WTC11 (cell line): ENCODE measurements around the gene PDE8A. TPM values are rescaled to one million over a fixed set of nuclear protein-coding genes. Genes with fewer than 3 reads are reported as not detected.

Experiments used
- ATAC-seq: fragments of 200-7000 bp; cut with Tn5 transposase; 2 replicates; pipeline ENCODE4 v1.10.0; 2021; ENCODE audit warnings: mild to moderate bottlenecking, moderate library complexity
- CTCF ChIA-PET: fragments of 300-600 bp; sonication (Branson Sonifier 250); formaldehyde crosslinking; loops from one replicate; lab custom pipeline; 2021; ENCODE audit warnings: antibody characterized with exemption; lab: Charles Lee
- POLR2A ChIA-PET: fragments of 350-600 bp; sonication (Branson Sonifier 250); formaldehyde crosslinking; loops from one replicate; lab custom pipeline; 2021; ENCODE audit warnings: antibody characterized with exemption; lab: Charles Lee
- DNase-seq: peaks from one replicate; pipeline ENCODE4 v3.0.0; 2021; ENCODE audit warnings: low spot score
- H3K27ac Mint-ChIP-seq: 2 replicates; pipeline ENCODE4 v1.8.0; 2021; ENCODE audit warnings: mixed read lengths
- H3K27me3 Mint-ChIP-seq: 2 replicates; pipeline ENCODE4 v1.8.0; 2021; ENCODE audit warnings: low read depth, mild to moderate bottlenecking, moderate library complexity, mixed read lengths
- H3K36me3 Mint-ChIP-seq: 2 replicates; pipeline ENCODE4 v1.8.0; 2021; ENCODE audit warnings: mixed read lengths
- H3K4me1 Mint-ChIP-seq: 2 replicates; pipeline ENCODE4 v1.8.0; 2022; ENCODE audit warnings: mixed read lengths
- H3K4me3 Mint-ChIP-seq: 2 replicates; pipeline ENCODE4 v1.8.0; 2021; ENCODE audit warnings: mild to moderate bottlenecking, moderate library complexity, mixed read lengths
- H3K9me3 Mint-ChIP-seq: 2 replicates; pipeline ENCODE4 v1.8.0; 2021; ENCODE audit warnings: mixed read lengths
- AFF4 ChIP-seq: sonication (generic); formaldehyde crosslinking; IDR thresholded peaks from 2 replicates; pipeline ENCODE4 v1.8.1; 2023; ENCODE audit warnings: mild to moderate bottlenecking, missing genetic modification reagents, borderline replicate concordance
- ATF1 ChIP-seq: sonication (generic); formaldehyde crosslinking; IDR thresholded peaks from 2 replicates; pipeline ENCODE4 v1.8.1; 2023; ENCODE audit warnings: mild to moderate bottlenecking, moderate library complexity, missing genetic modification reagents
- ATF3 ChIP-seq: sonication (generic); formaldehyde crosslinking; conservative IDR thresholded peaks from 2 replicates; pipeline ENCODE4 v1.8.1; 2022; ENCODE audit warnings: mild to moderate bottlenecking, missing genetic modification reagents
- CBFB ChIP-seq: sonication (generic); formaldehyde crosslinking; IDR thresholded peaks from 2 replicates; pipeline ENCODE4 v1.8.1; 2022; ENCODE audit warnings: mild to moderate bottlenecking, low read depth, missing genetic modification reagents
- ETV6 ChIP-seq: sonication (generic); formaldehyde crosslinking; IDR thresholded peaks from 2 replicates; pipeline ENCODE4 v1.8.1; 2022; ENCODE audit warnings: mild to moderate bottlenecking, missing genetic modification reagents
- FOXP4 ChIP-seq: sonication (generic); formaldehyde crosslinking; IDR thresholded peaks from 2 replicates; pipeline ENCODE4 v1.8.0; 2022; ENCODE audit warnings: mild to moderate bottlenecking, missing genetic modification reagents
- GRHL2 ChIP-seq: fragments of 250-450 bp; sonication (Bioruptor Pico); IDR thresholded peaks from 2 replicates; pipeline ENCODE4 v1.8.0; 2022; ENCODE audit warnings: mild to moderate bottlenecking, moderate library complexity; ENCODE audit not compliant: insufficient replicate concordance, severe bottlenecking
- JUN ChIP-seq: sonication (generic); formaldehyde crosslinking; IDR thresholded peaks from 2 replicates; pipeline ENCODE4 v1.8.0; 2023; ENCODE audit warnings: mild to moderate bottlenecking, missing genetic modification reagents
- MAX ChIP-seq: sonication (generic); formaldehyde crosslinking; IDR thresholded peaks from 2 replicates; pipeline ENCODE4 v1.8.0; 2022; ENCODE audit warnings: mild to moderate bottlenecking, missing genetic modification reagents
- NFATC4 ChIP-seq: fragments of 250-450 bp; sonication (Bioruptor Pico); IDR thresholded peaks from 2 replicates; pipeline ENCODE4 v1.9.0; 2021; ENCODE audit warnings: mild to moderate bottlenecking
- NFE2L1 ChIP-seq: sonication (generic); formaldehyde crosslinking; IDR thresholded peaks from 2 replicates; pipeline ENCODE4 v1.8.1; 2023; ENCODE audit warnings: missing genetic modification reagents
- PRDM15 ChIP-seq: sonication (generic); formaldehyde crosslinking; IDR thresholded peaks from 2 replicates; pipeline ENCODE4 v1.8.0; 2022; ENCODE audit warnings: missing genetic modification reagents
- SMAD3 ChIP-seq: sonication (generic); formaldehyde crosslinking; IDR thresholded peaks from 2 replicates; pipeline ENCODE4 v1.8.0; 2022; ENCODE audit warnings: missing genetic modification reagents, mild to moderate bottlenecking, borderline replicate concordance
- SP1 ChIP-seq: sonication (generic); formaldehyde crosslinking; conservative IDR thresholded peaks from 2 replicates; pipeline ENCODE4 v1.8.1; 2022; ENCODE audit warnings: missing genetic modification reagents
- TEAD4 ChIP-seq: sonication (generic); formaldehyde crosslinking; IDR thresholded peaks from 2 replicates; pipeline ENCODE4 v1.8.0; 2022; ENCODE audit warnings: mild to moderate bottlenecking, missing genetic modification reagents
- TP53 ChIP-seq: sonication (generic); formaldehyde crosslinking; IDR thresholded peaks from 2 replicates; pipeline ENCODE4 v1.8.1; 2023; ENCODE audit warnings: mild to moderate bottlenecking, missing genetic modification reagents
- USF2 ChIP-seq: sonication (generic); formaldehyde crosslinking; IDR thresholded peaks from 2 replicates; pipeline ENCODE4 v1.8.1; 2023; ENCODE audit warnings: mild to moderate bottlenecking, missing genetic modification reagents, moderate library complexity
- ZMAT4 ChIP-seq: fragments of 250-450 bp; sonication (Bioruptor Pico); IDR thresholded peaks from 2 replicates; pipeline ENCODE4 v1.9.0; 2021; ENCODE audit warnings: mild to moderate bottlenecking
- ZNF281 ChIP-seq: sonication (generic); formaldehyde crosslinking; IDR thresholded peaks from 2 replicates; pipeline ENCODE4 v1.8.0; 2023; ENCODE audit warnings: mild to moderate bottlenecking, missing genetic modification reagents
- ZNF423 ChIP-seq: fragments of 250-450 bp; sonication (Bioruptor Pico); IDR thresholded peaks from 2 replicates; pipeline ENCODE4 v2.1.2; 2022; ENCODE audit warnings: mild to moderate bottlenecking, moderate library complexity
- total RNA-seq: library from RNA; stranded (reverse); gene quantifications from 3 replicates; pipeline ENCODE4 v1.2.3, GENCODE V29; 2021

Gene PDE8A
- total RNA-seq, 1 experiment from 2014 or later, result 13.9 TPM

GRCh38 chr15:85006201-85006600 lies 24.5 kb downstream of the PDE8A start:
- DNase-seq, result no peak
- Mint-ChIP-seq H3K27ac (no peak overlapping the region), H3K9me3 (no peaks in the 10 kb centered on the region), H3K4me3 (no peak overlapping the region), H3K4me1 (peaks cover 14% of the 10 kb centered on the region), H3K27me3 (no peaks in the 10 kb centered on the region), H3K36me3 (no peaks in the 10 kb centered on the region)
- ChIA-PET CTCF (interaction anchor here (1.2 kb wide), 1 partner anchor 78 kb away, joined by 4 read pairs; no protein-coding TSS in a partner anchor), POLR2A (no interaction called here)
- TF ChIP-seq JUN (no peak), PRDM15 (CRISPR knock-in tag) (no peak), ATF1 (CRISPR knock-in tag) (no peak), USF2 (no peak), TP53 (CRISPR knock-in tag) (no peak), TEAD4 (CRISPR knock-in tag) (no peak), ZNF281 (CRISPR knock-in tag) (no peak), MAX (CRISPR knock-in tag) (no peak), GRHL2 (CRISPR knock-in tag) (no peak), ATF3 (CRISPR knock-in tag) (no peak), ZMAT4 (CRISPR knock-in tag) (no peak), CBFB (CRISPR knock-in tag) (no peak), NFATC4 (CRISPR knock-in tag) (no peak), SP1 (CRISPR knock-in tag) (no peak), ETV6 (CRISPR knock-in tag) (no peak), SMAD3 (no peak), FOXP4 (CRISPR knock-in tag) (no peak), AFF4 (no peak), ZNF423 (CRISPR knock-in tag) (no peak), NFE2L1 (CRISPR knock-in tag) (no peak)
- no peak for ATAC-seq
